Vagina (tissue), 2 donors: Measurements from ENCODE around the gene EME2.

Experiments
- POLR2A ChIP-seq, 2 donors: fragments of 450-650 bp; IDR thresholded peaks; one replicate each; pipeline ENCODE4 v1.6.1; 2017; ENCODE audit warnings: antibody characterized with exemption in 2 of 2, mild to moderate bottlenecking in 2 of 2, moderate library complexity in 2 of 2
- POLR2AphosphoS5 ChIP-seq, 2 donors: sonication (generic); formaldehyde crosslinking; IDR thresholded peaks; one replicate each; pipeline ENCODE4 v1.9.0; 2017; ENCODE audit warnings: antibody characterized with exemption in 2 of 2, mild to moderate bottlenecking in 2 of 2, low read depth in 1 of 2; ENCODE audit not compliant: insufficient read depth in 1 of 2

GRCh38 chr16:1747934-1748333, 24.7 kb upstream of the EME2 start:
- TF ChIP-seq POLR2AphosphoS5 (IDR thresholded peaks at IDR 0.05; ENCODE audit: insufficient read depth in 1 of 2, low read depth in 1 of 2) (no peak), POLR2A (IDR thresholded peaks at IDR 0.05) (no peak)
